GM12892 (cell line): ENCODE measurements around the gene UGT3A1.

Source experiments
- POLR2A ChIP-seq: IDR thresholded peaks from 2 replicates; pipeline ENCODE4 v1.6.1; 2011; ENCODE audit warnings: low read depth, low read length, control low read depth
- POLR2AphosphoS5 ChIP-seq: IDR thresholded peaks from 2 replicates; pipeline ENCODE4 v1.6.1; 2011; ENCODE audit warnings: low read depth, low read length, control low read depth

GRCh38 chr5:36029914-36030313 is 38.7 kb upstream of the UGT3A1 start:
- TF ChIP-seq POLR2AphosphoS5 (no peak), POLR2A (no peak)
